Hepatocyte (in vitro differentiated cells): ENCODE measurements around the gene MARCHF5. TPM values are rescaled to one million over a fixed set of nuclear protein-coding genes. Genes with fewer than 3 reads are reported as not detected.
"Not testable (repeated sequence)": the region's sequence is repeated elsewhere in the genome, so short reads cannot be mapped to it uniquely, and the experiment has no call there.

ENCODE experiments used
- DNase-seq: peaks from one replicate; pipeline ENCODE4 v3.0.0-alpha.2; 2016; ENCODE audit warnings: low spot score
- H2AFZ ChIP-seq: fragments of 200-600 bp; sonication (generic); 2 replicates; pipeline ENCODE4 v1.6.0; 2016; ENCODE audit warnings: antibody characterized with exemption, mild to moderate bottlenecking
- H3K27ac ChIP-seq: fragments of 200-600 bp; sonication (generic); 2 replicates; pipeline ENCODE4 v1.5.1; 2016; ENCODE audit warnings: mild to moderate bottlenecking
- H3K27me3 ChIP-seq: fragments of 200-600 bp; sonication (generic); 2 replicates; pipeline ENCODE4 v1.6.1; 2016
- H3K36me3 ChIP-seq: fragments of 200-600 bp; sonication (generic); replicated peaks from 2 replicates; pipeline ENCODE4 v1.5.1; 2016; ENCODE audit warnings: low read depth; ENCODE audit not compliant: insufficient read depth
- H3K4me1 ChIP-seq: fragments of 200-600 bp; sonication (generic); 2 replicates; pipeline ENCODE4 v1.5.1; 2016; ENCODE audit warnings: mild to moderate bottlenecking, moderate library complexity; ENCODE audit not compliant: insufficient read depth
- H3K4me2 ChIP-seq: fragments of 200-600 bp; sonication (generic); 2 replicates; pipeline ENCODE4 v1.6.0; 2016
- H3K4me3 ChIP-seq: fragments of 200-600 bp; sonication (generic); 2 replicates; pipeline ENCODE4 v1.5.1; 2016; ENCODE audit warnings: mild to moderate bottlenecking
- H3K79me2 ChIP-seq: fragments of 200-600 bp; sonication (generic); 2 replicates; pipeline ENCODE4 v1.6.0; 2017; ENCODE audit warnings: mild to moderate bottlenecking
- H3K9me2 ChIP-seq: fragments of 200-600 bp; sonication (generic); replicated peaks from 2 replicates; pipeline ENCODE4 v1.6.0; 2017; ENCODE audit warnings: mild to moderate bottlenecking; ENCODE audit not compliant: insufficient read depth
- H3K9me3 ChIP-seq: fragments of 200-600 bp; sonication (generic); 2 replicates; pipeline ENCODE4 v1.5.1; 2016; ENCODE audit warnings: low read depth, mild to moderate bottlenecking
- H4K20me1 ChIP-seq: fragments of 200-600 bp; sonication (generic); 2 replicates; pipeline ENCODE4 v1.6.0; 2016; ENCODE audit warnings: mild to moderate bottlenecking; ENCODE audit not compliant: insufficient read depth, poor library complexity, severe bottlenecking
- CTCF ChIP-seq: fragments of 200-600 bp; sonication (generic); IDR thresholded peaks from 2 replicates; pipeline ENCODE4 v1.5.1; 2016; ENCODE audit warnings: antibody characterized with exemption, mild to moderate bottlenecking; ENCODE audit not compliant: poor library complexity
- EZH2 ChIP-seq: fragments of 200-600 bp; sonication (generic); IDR thresholded peaks from 2 replicates; pipeline ENCODE4 v1.6.1; 2016; ENCODE audit warnings: antibody characterized with exemption, mild to moderate bottlenecking, borderline replicate concordance
- EZH2phosphoT487 ChIP-seq: fragments of 200-600 bp; sonication (generic); IDR thresholded peaks from one replicate; pipeline ENCODE4 v1.6.1; 2018; ENCODE audit warnings: antibody characterized with exemption, mild to moderate bottlenecking, low read depth, moderate library complexity; ENCODE audit not compliant: unreplicated experiment, severe bottlenecking
- WGBS: methylation state at CpG from one replicate; pipeline ENCODE4 v1.1.6; 2016; ENCODE audit warnings: low lambda C conversion rate; ENCODE audit errors: missing lambda C conversion rate; 5-methylcytosine and 5-hydroxymethylcytosine counted together
- polyA plus RNA-seq: library from polyadenylated mRNA; unstranded; fragments of >200 nt; fragmentation: Nextera tagmentation; extraction: Ambion mirVana; gene quantifications from 2 replicates; pipeline ENCODE4 v1.2.1, GENCODE V29; 2016
- total RNA-seq: library from RNA; depleted of rRNA; stranded (reverse); fragments of >200 nt; gene quantifications from 2 replicates; pipeline ENCODE4 v1.2.3, GENCODE V29; 2014

Gene MARCHF5
- total and polyA plus RNA-seq, 2 experiments from 2014 or later, result 36.4 to 62.2 TPM

- DNase-seq, result no peak
- Histone ChIP-seq H3K79me2 (peaks cover 89% of the 10 kb centered on the region), H3K4me2 (no peak overlapping the region), H3K27ac (peak overlapping the region; percentile 0), H3K9me3 (no peaks in the 10 kb centered on the region), H3K36me3 (no peaks in the 10 kb centered on the region), H3K4me3 (no peak overlapping the region), H3K4me1 (peaks cover 19% of the 10 kb centered on the region), H2AFZ (no peak overlapping the region), H3K27me3 (no peaks in the 10 kb centered on the region), H4K20me1 (peaks cover 47% of the 10 kb centered on the region), H3K9me2 (no peaks in the 10 kb centered on the region)
- no peak for TF ChIP-seq CTCF
- TF ChIP-seq EZH2phosphoT487, result no peak
- TF ChIP-seq EZH2, result no peak
These were observed 38.0 kb downstream of the MARCHF5 start for GRCh38 chr10:92328993-92329392.

GRCh38 chr10:92329927-92330326 is 39.0 kb downstream of the MARCHF5 start:
- H2AFZ ChIP-seq, result not testable (repeated sequence)
- peaks cover 42% of the 10 kb centered on the region for H4K20me1 ChIP-seq
- WGBS, result 86% methylated on average over 6 of the region's 6 CpGs

DNA sequence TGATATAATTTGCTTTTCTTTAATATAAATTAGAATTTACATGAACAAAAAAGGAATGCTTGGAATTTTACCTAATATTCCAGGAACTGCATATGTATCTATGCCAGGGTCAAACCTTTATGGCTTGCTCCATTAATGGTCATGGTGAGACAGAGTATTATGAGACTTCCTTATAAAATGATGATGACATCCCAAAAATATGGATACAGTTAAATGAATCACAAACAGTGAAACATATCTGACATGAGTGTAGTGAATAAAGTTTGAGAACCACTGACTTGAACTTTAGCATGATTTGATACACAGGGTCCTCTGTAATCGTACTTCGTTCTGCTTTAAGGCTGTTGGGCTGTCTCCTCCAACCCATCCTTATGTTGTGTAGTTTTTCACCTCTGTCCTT is 51.8 kb downstream of the MARCHF5 start:
- no peak overlapping the region for H3K27ac ChIP-seq
- no peak for DNase-seq
- peaks cover 4% of the 10 kb centered on the region for H4K20me1 ChIP-seq
- 94% methylated on average over 2 of the region's 2 CpGs for WGBS
- no peaks in the 10 kb centered on the region for H3K4me1 ChIP-seq
- no peaks in the 10 kb centered on the region for H3K36me3 ChIP-seq
- no peaks in the 10 kb centered on the region for H3K9me2 ChIP-seq
- no peak overlapping the region for H3K4me3 ChIP-seq
- peaks cover 28% of the 10 kb centered on the region for H3K79me2 ChIP-seq
- H3K27me3 ChIP-seq, result no peaks in the 10 kb centered on the region
- no peaks in the 10 kb centered on the region for H3K9me3 ChIP-seq
- no peak overlapping the region for H2AFZ ChIP-seq
- TF ChIP-seq EZH2 (no peak), CTCF (no peak), EZH2phosphoT487 (no peak)
- no peak overlapping the region for H3K4me2 ChIP-seq

More at GRCh38 chr10:92329927-92330326, 39.0 kb downstream of the MARCHF5 start:
- H3K9me2 ChIP-seq, H3K27ac ChIP-seq, H3K27me3 ChIP-seq, H3K36me3 ChIP-seq, H3K4me2 ChIP-seq, H3K9me3 ChIP-seq, DNase-seq, H3K4me3 ChIP-seq: not testable (repeated sequence)
- Histone ChIP-seq H3K79me2 (peaks cover 86% of the 10 kb centered on the region), H3K4me1 (peaks cover 25% of the 10 kb centered on the region)

DNA sequence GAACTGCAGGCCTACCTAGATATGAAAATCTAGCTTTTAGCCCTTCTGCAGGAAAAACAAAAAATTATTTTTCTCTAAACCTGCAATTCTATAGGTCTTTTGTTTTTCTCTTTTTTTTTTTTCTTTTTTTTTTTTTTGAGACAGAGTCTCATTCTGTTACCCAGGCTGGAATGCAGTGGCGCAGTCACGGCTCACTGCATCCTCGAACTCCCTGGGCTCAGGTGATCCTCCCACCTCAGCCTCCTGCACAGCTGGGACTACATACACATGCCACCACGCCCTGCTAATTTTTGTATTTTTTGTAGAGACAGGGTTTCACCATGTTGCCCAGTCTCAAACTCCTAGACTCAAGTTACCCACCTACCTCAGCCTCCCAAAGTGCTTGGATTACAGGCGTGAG is 54.6 kb downstream of the MARCHF5 start:
- DNase-seq, H3K79me2 ChIP-seq, H3K9me2 ChIP-seq, H3K9me3 ChIP-seq, H3K4me3 ChIP-seq, H4K20me1 ChIP-seq, H3K4me2 ChIP-seq, H3K27me3 ChIP-seq, H3K4me1 ChIP-seq, H3K27ac ChIP-seq, H3K36me3 ChIP-seq, H2AFZ ChIP-seq: not testable (repeated sequence)
- 97% methylated on average over 5 of the region's 5 CpGs for WGBS

DNA sequence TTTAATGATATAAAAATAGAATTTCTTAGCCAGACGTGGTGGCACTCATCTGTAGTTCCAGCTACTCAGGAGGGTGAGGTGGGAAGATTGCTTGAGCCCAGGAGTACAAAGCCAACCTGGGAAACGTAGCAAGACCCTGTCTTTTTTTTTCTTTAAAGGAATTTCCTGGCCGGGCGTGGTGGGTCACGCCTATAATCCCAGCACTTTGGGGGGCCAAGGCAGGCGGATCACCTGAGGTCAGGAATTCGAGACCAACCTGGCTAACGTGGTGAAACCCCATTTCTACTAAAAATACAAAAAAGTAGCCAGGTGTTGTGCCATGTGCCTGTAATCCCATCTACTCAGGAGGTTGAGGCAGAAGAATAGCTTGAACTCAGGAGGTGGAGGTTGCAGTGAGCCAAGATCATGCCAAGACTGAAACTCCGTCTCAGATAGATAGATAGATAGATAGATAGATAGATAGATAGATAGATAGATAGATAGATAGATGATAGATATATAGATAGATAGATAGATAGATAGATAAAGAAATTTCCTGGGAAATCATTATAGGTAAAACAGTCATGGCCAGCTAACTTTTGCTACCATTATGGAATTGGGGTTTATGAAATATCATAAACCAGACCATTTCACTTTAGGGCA is 56.2 kb downstream of the MARCHF5 start:
- H4K20me1 ChIP-seq, H3K27ac ChIP-seq, H2AFZ ChIP-seq, DNase-seq, H3K36me3 ChIP-seq, H3K27me3 ChIP-seq, H3K9me3 ChIP-seq, H3K9me2 ChIP-seq, H3K4me3 ChIP-seq, H3K4me2 ChIP-seq, H3K79me2 ChIP-seq, H3K4me1 ChIP-seq: not testable (repeated sequence)
- WGBS, result 97% methylated on average over 9 of the region's 9 CpGs
